Stimulated activated CD8-positive, alpha-beta memory T cell treated with anti-CD3 and anti-CD28 coated beads, Interleukin-7, amount 100 ng/mL, for 48 hours (primary cell): ENCODE results near the gene DDI2.
"Not testable (repeated sequence)": the region's sequence is repeated elsewhere in the genome, so short reads cannot be mapped to it uniquely, and the experiment has no call there.

Source experiments
- DNase-seq, 2 donors: peaks; one replicate each; pipeline ENCODE4 v3.0.0-alpha.2; 2020; ENCODE audit warnings: low read depth in 1 of 2; ENCODE audit errors: extremely low read depth in 1 of 2

DDI2 gene

DNA sequence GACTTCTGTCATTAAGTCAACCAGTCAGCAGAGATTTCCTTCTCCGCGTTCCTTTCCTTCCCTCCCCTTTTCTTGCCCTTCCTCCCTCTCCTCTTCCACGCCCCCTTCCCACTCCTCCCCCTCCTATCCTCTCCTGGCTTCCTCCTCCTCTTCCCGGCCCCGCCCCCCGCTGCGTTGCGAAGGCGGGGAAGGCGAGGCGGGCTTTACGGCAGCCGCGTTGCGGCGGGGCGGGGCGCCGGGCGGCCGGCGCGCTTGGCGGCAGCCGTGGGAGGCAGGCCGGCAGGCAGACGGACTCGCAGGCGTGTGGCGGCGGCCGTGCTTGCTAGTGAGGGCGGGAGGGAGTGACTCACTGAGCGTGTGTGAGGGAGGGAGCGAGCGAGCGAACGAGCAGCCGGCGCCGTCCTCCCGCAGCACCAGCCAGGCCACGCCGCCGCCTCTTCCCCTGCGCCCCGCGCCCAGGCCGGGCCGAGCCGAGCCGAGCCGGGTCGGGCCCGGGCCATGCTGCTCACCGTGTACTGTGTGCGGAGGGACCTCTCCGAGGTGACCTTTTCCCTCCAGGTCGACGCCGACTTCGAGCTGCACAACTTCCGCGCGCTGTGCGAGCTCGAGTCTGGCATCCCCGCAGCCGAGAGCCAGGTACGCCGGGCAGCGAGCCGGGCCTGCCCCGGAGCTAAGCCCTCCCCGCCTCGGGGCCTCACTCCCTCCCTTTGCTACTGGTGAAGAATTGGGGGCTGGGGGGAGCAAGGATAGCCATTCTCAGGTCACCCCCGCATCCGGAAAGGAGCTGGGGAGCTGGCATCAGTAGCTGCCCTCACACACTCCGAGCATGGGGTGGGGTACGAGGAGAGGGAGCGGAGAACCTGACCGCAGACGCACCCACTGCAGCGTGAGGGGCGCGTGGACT lies at the start of gene DDI2:
TSS of gene DDI2 (plus strand) at position 286 of the 904 bp plus-strand sequence. CDS start at position 499, 213 bp downstream.
- peak; percentile 90 to 94 for DNase-seq

DNA sequence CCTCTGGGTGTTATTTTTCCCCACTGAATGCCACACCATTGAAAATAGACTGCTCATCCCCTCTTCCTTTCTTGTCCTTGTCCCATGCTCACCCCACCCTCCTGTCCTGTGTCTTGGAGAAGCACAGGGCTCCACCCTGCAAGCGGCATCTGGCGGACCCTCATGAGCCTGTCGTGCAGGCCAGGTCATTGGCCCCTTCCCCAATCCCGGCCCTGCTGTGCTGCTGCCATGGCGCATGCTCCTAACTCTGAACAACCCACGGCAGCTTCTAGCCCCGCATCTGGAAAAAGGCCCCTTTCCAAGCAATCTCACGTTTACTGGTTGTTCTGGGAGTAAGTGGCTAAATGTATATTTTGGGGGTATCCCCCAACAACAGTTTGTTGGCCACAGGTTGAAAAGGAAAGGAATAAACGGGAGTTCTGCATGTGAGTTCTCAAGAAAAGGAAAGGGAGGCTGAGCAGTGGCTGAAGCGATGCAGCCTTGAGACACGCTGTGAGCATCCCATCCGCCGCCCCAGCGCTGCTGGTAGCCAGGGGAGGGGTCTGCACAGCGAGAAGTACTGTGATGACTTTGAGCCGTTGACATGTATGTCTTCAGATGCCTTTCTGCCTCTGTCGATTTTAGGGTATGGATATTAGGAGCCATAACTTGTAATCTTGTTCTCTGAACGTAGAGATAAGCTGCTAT lies 48.7 kb upstream of the DDI2 start:
- no peak for DNase-seq

DNA sequence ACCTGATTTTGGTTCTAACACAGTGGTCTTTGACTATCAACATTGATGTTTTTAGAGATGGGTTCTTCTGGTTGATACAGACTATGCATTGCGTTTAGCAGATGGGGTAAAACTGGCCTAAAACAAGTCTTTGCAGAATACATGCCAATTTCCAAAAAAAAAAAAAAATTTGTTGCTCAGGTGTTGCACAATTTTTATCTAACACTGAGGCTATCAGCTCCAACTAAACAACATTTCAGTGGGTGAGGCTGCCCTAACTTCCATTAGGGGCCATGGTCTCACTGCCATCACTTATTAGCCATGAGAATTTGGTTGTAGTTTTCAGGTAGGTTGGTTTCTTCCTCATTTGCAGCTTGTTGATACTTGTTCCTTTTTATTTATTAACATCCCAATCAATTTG lies 46.4 kb upstream of the DDI2 start:
- no peak for DNase-seq

DNA sequence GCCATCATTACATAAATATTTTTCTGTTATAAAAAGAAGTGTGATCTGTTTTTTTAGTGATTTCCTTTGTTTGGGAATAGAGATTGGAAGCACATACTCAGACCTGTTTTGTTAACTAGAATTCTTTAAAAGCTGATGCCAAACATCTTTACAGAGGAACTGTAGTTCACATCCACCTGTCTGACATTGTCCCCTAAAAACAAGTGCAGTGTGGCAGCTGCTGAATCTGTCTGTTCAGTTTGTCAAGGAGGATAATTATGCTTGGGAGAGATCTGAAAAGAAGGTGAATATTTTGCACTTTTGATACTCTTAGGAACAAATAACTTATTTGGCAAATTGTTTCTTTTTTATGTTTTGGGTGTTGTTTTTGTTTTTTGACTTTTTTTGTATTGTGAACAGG lies 46.0 kb upstream of the DDI2 start:
- no peak for DNase-seq

DNA sequence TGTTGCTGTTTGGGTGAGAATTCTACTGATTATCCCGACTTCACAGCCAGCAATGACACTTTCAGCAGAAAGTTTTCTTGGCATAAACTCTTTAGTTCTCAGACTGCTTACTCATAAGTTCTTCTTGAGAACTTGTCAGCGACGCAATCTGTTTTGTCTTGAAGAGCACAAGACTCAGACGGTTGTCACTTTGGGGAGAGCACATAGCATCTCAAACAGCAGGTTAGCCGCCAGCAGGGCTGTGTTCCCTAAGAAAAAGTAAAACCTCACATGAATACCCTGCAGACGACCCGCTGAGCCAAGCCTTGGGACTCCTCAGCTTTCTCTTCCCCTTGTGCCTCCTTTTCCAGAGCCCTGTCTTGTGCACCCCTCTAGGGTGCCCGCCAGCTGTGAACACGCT lies 43.8 kb upstream of the DDI2 start:
- DNase-seq: no peak

DNA sequence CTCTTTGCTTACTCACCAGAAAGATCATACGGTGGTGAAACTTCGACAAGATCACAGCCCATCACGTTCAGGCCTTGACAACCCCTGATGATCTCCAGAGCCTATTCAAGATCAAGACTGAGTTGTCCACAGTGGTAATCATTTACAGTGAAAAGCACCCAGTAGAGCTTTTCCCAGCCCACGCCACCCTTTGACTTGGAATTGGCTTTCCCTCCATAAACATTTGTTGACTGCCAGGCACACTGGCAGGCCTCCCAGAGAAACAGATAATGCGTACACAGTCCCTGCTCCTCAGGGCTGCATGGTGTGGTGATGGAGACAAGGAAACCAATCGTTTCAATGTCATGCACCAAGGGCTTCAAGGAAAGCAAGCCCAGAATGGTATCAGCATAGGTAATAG lies 42.5 kb upstream of the DDI2 start:
- DNase-seq: no peak

DNA sequence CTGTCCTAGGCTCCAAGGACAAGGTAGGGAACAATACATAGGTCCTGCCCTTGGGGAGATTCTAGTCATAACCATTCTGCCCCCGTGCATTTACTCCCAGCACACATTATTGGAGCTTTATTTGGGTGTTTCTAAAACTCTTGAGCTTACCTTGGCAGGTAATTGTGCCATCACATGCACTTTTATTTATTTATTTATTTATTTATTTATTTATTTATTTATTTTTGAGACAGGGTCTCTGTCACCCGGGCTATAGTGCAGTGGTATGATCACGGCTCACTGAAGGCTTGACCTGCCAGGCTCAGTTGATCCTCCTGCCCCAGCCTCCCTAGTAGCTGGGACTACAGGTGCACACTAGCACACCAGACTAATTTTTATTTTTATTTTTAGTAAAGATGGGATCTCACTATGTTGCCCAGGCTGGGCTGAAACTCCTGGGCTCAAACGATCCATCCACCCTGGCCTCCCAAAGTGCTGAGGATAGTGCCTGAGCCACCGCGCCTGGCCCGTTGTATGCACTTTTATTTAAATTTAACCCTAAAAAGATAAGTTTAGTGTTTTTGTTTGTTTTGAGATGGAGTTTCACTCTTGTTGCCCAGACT lies 41.6 kb upstream of the DDI2 start:
- DNase-seq: no peak

DNA sequence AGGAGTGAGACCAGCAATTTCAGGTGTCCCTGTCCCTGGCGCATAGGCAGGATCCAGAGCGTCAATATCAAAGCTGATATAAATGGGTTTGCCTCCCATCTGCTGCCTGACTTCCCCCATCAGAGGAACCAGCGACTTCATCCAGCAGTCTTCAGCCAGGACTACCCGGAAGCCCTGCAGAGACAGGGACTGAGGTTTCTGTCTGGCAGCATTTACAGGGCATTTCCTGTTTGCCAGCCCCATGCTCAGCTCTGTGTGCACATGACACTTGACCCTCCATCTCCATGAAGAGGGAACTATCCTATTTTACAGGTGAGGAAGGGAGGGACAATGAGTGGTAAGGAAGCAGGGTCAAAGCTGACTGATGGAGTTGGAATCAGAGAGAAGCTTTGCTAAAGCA lies 39.6 kb upstream of the DDI2 start:
- no peak for DNase-seq

DNA sequence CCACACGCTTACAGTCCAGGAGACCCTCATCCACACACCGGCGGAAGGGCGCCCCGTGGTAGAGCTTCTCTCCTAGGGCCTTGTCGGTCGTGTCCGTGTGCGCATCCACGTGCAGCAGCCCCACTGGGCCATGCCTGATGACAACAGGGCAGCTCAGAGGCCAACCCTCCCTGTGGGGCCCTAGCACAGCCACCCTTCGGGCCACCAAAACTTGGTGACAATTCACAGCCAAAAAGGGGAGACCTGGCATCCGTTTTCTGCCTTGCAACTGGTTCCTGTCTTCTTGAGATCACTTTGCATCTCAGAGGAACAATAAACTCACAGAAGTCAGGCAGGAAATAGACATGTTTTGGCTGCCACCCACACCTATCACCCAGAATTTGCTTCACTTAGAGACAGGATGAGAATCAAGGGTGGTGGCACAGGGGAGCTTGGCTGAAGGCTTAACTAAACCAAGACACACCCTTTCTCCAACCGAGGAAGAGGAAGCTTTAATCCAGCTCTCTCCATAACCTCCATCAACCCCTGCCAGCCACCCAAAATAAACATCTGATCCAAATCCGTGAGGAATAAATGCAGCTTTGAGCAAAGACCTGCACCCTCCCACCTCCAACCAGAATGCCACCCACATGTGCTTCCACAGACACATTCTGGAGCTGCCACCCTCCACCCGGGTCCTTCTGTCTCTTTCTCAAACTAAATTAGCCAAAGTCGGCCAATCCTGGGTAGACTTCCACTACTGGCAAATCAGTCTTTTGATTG lies 38.2 kb upstream of the DDI2 start:
- DNase-seq: no peak

DNA sequence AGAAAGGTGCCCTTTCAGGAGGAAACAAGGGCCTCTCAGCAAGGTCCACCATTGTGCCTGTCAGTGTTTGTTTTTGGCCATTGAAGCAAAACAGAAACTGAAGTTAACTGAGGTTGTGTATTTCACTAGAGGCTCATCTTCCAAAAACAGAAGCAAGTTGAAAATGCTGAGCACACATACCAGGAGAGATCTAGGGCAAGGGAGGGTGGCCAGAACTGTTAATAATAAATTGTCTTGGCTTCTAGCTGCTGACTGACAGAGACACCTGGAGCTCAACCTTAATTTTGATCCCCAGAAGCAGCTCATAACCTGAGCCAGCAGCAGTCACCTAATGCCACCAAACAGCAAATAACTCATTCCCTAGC lies 37.6 kb upstream of the DDI2 start:
- no peak for DNase-seq

DNA sequence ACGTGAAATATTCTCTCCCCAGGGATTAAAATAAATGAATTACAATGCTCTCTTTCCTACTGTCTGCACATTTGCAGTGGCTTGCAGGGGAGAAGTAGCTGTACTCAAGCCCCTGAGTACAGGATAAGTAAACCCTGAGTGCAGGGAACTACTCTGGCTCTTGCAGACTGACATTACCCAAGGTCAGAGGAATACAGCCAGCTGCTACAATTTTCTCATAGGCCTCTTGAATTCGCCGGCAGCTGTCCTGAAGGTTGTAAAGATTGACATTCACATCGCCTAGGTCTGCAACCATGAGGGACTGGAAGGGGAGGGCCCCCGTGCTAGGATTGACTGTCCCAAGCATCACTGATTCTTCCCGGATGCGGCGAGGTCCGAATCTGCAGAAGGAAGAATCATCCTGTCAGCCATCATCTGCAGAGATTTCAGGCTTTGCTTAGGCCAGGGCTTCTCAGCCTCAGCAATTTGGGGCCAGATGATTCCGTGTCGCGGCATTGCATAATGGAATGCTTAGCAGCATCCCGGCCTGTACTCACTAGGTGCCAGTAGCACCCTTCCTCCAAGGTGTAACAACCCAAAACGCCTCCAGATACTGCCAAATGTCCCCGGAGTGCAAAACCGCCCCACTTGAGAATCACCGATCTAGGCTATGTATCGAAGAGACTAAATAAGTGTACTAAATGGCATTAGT lies 34.1 kb upstream of the DDI2 start:
- DNase-seq: no peak

DNA sequence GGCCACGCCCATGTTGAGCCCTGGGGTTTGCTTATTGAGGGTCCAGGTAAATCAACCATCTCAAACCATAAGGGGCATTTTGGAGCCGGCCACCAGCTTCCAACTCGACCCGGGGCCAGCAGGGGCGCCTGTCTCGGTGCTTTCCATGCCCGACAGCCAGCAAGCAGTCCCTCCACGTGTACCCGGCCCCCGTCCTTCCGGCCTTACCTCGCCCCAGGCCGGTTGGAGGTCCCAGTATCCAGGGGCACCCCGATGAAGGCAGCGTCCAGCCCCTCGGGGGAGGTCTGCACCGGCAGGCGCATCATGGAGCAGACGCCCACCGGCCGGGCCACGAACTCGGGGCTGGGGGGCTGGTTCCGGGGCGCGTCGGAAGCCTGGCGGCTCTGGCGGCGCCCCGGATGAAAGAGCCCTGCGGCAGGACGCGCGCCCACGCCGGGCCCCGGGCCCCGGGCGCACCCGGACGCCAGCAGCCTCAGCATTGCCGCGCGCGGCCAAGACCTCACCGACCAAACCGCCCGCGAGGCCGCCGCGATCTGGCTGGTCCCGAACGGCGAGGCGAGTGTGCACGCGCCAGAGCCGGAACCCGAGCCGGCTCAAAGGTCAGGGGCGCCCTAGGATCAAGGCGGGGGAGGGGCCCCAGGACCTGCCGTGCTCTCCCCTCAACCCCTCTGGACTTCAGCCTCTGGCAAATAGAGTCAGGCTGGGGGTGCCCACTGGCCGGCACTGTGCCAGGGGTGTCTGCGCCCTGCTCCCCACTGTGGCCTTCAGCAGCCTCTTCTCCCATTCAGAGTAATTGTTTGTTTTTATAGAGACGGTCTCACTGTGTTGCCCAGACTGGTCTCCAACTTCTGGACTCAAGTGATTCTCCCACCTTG lies 32.5 kb upstream of the DDI2 start, which contains the start of gene AGMAT:
TSS of gene AGMAT (minus strand) at position 563 of the 875 bp plus-strand sequence. CDS start at position 479, 84 bp downstream.
- peak; percentile 50 to 57 for DNase-seq

DNA sequence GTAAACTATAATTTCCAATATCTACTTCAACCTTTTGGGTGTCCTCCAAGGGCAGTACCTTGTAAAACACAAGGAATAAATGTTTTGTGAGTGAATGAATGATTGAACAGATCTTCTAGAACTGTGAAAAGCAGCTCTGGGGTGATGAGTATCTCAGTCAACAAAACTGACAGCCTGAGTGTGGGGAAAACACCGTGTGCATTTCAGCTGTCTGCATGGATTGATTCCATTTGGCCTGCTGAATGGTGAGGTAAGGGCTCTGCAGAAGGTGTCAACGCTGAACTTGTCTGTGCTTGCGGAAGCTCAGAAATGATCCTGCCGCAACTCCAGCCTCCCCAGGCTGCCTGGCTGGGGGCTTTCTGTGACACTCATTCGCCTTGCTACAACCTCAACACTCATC lies 25.0 kb upstream of the DDI2 start:
- DNase-seq: no peak

DNA sequence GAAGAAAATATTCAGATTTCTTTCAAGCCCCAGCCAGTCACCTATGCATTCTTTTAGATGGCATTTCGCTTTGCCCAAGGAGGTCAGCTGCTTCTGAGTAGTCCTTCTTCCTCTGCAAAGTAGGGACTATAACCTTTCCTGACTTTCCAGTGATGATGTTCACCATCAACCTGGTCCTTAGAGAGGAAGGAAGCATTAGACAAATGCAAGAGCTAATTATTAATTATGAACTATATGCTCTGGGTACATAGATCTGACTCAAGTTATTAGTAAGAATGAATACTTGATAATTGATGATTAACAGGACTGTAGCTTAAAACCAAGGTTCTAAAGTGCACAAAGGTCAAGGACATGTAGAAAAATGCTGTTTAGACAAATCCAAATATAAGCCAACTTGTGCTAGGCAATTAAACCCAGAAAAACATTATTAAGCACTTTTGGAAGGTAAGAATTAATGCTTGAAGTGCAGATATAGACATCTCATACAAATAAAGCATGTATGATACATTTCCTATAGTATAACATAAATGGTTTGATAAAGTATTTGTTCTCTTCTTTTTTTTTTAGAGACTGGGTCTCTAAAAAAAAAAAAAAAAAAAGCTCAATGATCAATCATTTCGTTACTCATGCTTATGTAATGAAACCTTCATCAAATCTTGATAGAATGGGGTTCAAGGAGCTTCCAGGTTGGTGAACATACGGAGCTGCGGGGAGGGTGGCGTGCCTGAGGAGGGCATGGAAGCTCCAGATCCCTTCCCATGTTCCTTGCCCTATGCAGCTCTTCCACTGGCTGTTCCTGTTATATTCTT lies 21.2 kb upstream of the DDI2 start:
- no peak for DNase-seq

DNA sequence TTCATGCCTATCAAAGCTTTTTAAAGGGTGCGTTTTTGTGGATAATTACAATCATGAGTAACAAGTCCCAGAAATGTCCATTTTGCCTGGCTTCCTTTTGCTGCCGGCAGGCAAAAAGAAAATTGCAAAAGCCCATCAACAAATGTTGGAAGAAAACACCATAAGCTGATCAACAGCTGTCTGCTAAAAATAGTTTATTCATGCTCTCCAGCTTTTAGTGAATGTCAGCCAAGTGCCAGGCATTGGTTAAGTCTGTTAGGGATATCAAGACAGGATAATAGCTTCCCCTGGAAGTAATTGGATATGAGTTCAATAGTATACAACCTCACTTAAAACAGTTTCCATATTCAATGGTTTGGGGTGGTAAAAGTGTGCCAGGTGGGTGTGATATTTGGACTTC lies 18.8 kb upstream of the DDI2 start:
- no peak for DNase-seq

DNA sequence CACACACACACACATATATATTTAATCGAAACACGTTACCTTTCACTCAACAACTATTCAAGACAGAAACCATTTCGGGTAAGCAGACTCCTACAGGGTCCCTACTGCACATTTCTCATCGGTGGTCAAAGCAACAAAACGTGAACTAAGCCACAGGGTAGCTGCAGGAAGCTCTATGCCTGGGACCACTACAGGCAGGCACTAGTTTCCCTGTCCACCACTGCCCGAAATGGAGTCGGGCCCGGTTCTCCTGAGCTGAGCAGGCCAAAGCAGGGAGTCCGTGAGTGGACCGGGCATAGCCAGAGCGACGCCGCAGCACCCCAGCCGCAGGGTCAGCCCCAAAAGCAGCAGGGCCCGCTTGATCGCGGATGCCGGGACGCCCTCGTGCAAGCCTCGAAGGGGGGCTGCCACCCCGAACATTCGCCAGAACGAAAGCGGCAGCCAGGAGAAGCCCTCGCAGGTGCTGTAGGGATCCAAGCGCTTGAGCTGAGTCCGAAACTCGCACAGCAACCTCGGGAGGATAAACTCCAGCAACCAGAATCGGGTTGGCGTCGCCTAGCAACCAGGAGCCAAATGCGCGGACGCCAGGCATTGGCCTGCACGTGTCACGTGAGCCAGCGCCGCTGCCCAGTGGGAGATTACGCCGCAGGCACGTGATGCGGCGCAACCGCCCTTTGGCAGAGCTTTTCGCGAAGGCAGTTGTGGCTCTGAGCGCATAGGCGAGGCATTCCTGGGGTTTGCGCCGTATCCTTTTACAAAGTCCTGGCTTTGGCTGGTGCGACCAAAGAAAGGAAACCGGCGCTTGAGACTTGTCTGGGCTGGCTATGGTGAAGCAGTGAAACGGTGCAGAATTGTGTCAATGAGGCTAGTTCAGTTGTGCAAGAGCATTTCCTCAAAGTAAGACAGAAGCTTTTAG lies 13.9 kb upstream of the DDI2 start:
- DNase-seq: peak; percentile 77 to 90

DNA sequence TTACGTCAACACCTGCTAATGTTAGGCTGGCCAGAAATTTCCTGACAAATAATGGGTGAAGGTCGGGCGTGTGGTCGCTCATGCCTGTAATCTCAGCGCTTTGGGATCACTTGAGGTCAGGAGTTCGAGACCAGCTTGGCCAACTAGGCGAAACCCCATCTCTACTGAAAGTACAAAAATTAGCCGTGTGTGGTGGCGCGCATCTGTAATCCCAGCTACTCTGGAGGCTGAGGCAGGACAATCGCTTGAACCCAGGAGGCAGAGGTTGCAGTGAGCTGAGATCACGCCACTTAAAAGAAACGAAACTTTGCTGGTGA lies 13.3 kb upstream of the DDI2 start:
- not testable (repeated sequence) for DNase-seq

DNA sequence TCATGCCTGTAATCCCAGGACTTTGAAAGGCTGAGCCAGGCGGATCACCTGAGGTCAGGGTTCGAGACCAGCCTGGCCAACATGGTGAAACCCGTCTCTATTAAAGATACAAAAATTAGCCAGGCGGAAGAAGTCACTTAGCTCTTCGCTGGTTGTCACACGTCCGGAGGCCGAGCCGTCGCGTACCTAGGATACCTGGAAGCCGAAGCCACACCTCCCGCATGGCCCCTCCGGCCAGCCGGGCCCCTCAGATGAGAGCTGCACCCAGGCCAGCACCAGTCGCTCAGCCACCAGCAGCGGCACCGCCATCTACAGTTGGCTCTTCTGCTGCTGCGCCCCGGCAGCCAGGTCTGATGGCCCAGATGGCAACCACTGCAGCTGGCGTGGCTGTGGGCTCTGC lies 12.9 kb upstream of the DDI2 start:
- not testable (repeated sequence) for DNase-seq
